Liver (tissue), 9 donors: ENCODE data around the gene COBL. TPM values are rescaled to one million over a fixed set of nuclear protein-coding genes. Genes with fewer than 3 reads are reported as not detected.

Experiments
- DNase-seq: peaks from one replicate; pipeline ENCODE4 v3.0.0-alpha.2; 2017; ENCODE audit warnings: low spot score
- H3K27ac ChIP-seq, 2 donors: one replicate each; pipeline ENCODE4 v1.7.0; 2013; ENCODE audit warnings: inconsistent platforms in 2 of 2, low read length in 2 of 2, control low read depth in 1 of 2, low read depth in 1 of 2, mild to moderate bottlenecking in 1 of 2
- H3K27me3 ChIP-seq, 4 donors: one replicate each; pipeline versions ENCODE4 v1.6.1 to v1.7.0; 2013; ENCODE audit warnings: low read length in 3 of 4, inconsistent platforms in 1 of 4, mild to moderate bottlenecking in 1 of 4, moderate library complexity in 1 of 4; ENCODE audit not compliant: control insufficient read depth in 4 of 4, insufficient read depth in 4 of 4
- H3K36me3 ChIP-seq, 4 donors: one replicate each; pipeline versions ENCODE4 v1.6.1 to v1.7.0; 2013; ENCODE audit warnings: low read length in 3 of 4, mild to moderate bottlenecking in 3 of 4, low read depth in 1 of 4, moderate library complexity in 1 of 4; ENCODE audit not compliant: control insufficient read depth in 4 of 4, insufficient read depth in 3 of 4
- H3K4me1 ChIP-seq, 4 donors: one replicate each; pipeline versions ENCODE4 v1.6.1 to v1.7.0; 2013; ENCODE audit warnings: low read length in 3 of 4, mild to moderate bottlenecking in 3 of 4, moderate library complexity in 1 of 4; ENCODE audit not compliant: control insufficient read depth in 4 of 4, insufficient read depth in 4 of 4
- H3K4me3 ChIP-seq, 3 donors: one replicate each; pipeline versions ENCODE4 v1.6.1 to v1.7.0; 2013; ENCODE audit warnings: low read length in 3 of 3, control low read depth in 1 of 3, low read depth in 1 of 3, mild to moderate bottlenecking in 1 of 3
- H3K9ac ChIP-seq, 2 donors: one replicate each; pipeline ENCODE4 v1.7.0; 2013; ENCODE audit warnings: low read length in 2 of 2, mild to moderate bottlenecking in 2 of 2, moderate library complexity in 2 of 2, control low read depth in 1 of 2, low read depth in 1 of 2
- H3K9me3 ChIP-seq, 4 donors: one replicate each; pipeline versions ENCODE4 v1.6.1 to v1.7.0; 2013; ENCODE audit warnings: low read length in 3 of 4; ENCODE audit not compliant: control insufficient read depth in 4 of 4
- ATF3 ChIP-seq: IDR thresholded peaks from 2 replicates; pipeline ENCODE4 v1.6.1; 2016; ENCODE audit warnings: antibody characterized with exemption
- CTCF ChIP-seq: fragments of 150-350 bp; IDR thresholded peaks from 2 replicates; pipeline ENCODE4 v1.5.1; 2017; ENCODE audit warnings: improper control_type of control experiment, low read depth, low read length; ENCODE audit not compliant: missing input control
- EGR1 ChIP-seq, 2 donors: IDR thresholded peaks; 2 replicates each; pipeline ENCODE4 v1.6.1; 2016 to 2018; ENCODE audit warnings: antibody characterized with exemption in 2 of 2, low read depth in 2 of 2
- FOXA1 ChIP-seq: IDR thresholded peaks from 2 replicates; pipeline ENCODE4 v1.6.1; 2016; ENCODE audit warnings: antibody characterized with exemption
- FOXA2 ChIP-seq: IDR thresholded peaks from 2 replicates; pipeline ENCODE4 v1.6.1; 2016; ENCODE audit warnings: antibody characterized with exemption
- GABPA ChIP-seq, 2 donors: IDR thresholded peaks in 1 of 2; conservative IDR thresholded peaks in 1 of 2; 2 replicates each; pipeline ENCODE4 v1.6.1; 2016; ENCODE audit warnings: antibody characterized with exemption in 2 of 2, mild to moderate bottlenecking in 1 of 2, moderate library complexity in 1 of 2
- HNF4A ChIP-seq, 2 donors: conservative IDR thresholded peaks; 2 replicates each; pipeline ENCODE4 v1.6.1; 2016; ENCODE audit warnings: antibody characterized with exemption in 2 of 2, mild to moderate bottlenecking in 2 of 2
- HNF4G ChIP-seq: IDR thresholded peaks from 2 replicates; pipeline ENCODE4 v1.6.1; 2016; ENCODE audit warnings: antibody characterized with exemption
- JUND ChIP-seq, 2 donors: IDR thresholded peaks; 2 replicates each; pipeline ENCODE4 v1.6.1; 2016; ENCODE audit warnings: antibody characterized with exemption in 2 of 2
- NR2F2 ChIP-seq: IDR thresholded peaks from 2 replicates; pipeline ENCODE4 v1.6.1; 2016; ENCODE audit warnings: antibody characterized with exemption
- RAD21 ChIP-seq, 2 donors: IDR thresholded peaks; 2 replicates each; pipeline ENCODE4 v1.6.1; 2016; ENCODE audit warnings: antibody characterized with exemption in 2 of 2, mild to moderate bottlenecking in 2 of 2
- REST ChIP-seq: IDR thresholded peaks from 2 replicates; pipeline ENCODE4 v1.6.1; 2016; ENCODE audit warnings: antibody characterized with exemption, mild to moderate bottlenecking
- RXRA ChIP-seq, 2 donors: IDR thresholded peaks; 2 replicates each; pipeline ENCODE4 v1.6.1; 2017 to 2018; ENCODE audit warnings: antibody characterized with exemption in 2 of 2, mild to moderate bottlenecking in 1 of 2
- SP1 ChIP-seq: IDR thresholded peaks from 2 replicates; pipeline ENCODE4 v1.6.1; 2018; ENCODE audit warnings: antibody characterized with exemption, mild to moderate bottlenecking
- YY1 ChIP-seq: IDR thresholded peaks from 2 replicates; pipeline ENCODE4 v1.6.1; 2016; ENCODE audit warnings: antibody characterized with exemption, mild to moderate bottlenecking
- ZBTB33 ChIP-seq: IDR thresholded peaks from 2 replicates; pipeline ENCODE4 v1.6.1; 2016; ENCODE audit warnings: antibody characterized with exemption
- WGBS: extraction: QIAGEN DNeasy Blood & Tissue Kit; methylation state at CpG from one replicate; pipeline ENCODE4 v1.1.7; 2013; 5-methylcytosine and 5-hydroxymethylcytosine counted together
- polyA plus RNA-seq, 2 donors: library from polyadenylated mRNA; stranded (reverse) in 1 of 2; unstranded in 1 of 2; fragments of 200-250 nt in 1 of 2; fragments of >200 nt in 1 of 2; fragmentation: Nextera tagmentation in 1 of 2; extraction: Ambion mirVana in 1 of 2; gene quantifications; one replicate each; pipeline versions ENCODE4 v1.2.1 to v1.2.3, GENCODE V29; 2013 to 2015
- total RNA-seq, 2 donors: library from RNA; depleted of rRNA; stranded (reverse); fragments of >200 nt; gene quantifications; one replicate each; pipeline ENCODE4 v1.2.3, GENCODE V29; 2014
- TF ChIP-seq, protein P1 (sequence below): IDR thresholded peaks from 2 replicates; pipeline ENCODE4 v1.6.1; 2016; ENCODE audit warnings: antibody characterized with exemption
- donor health status: healthy.
- donor health status: healthy.
- donor health status: healthy.
- donor health status: healthy.
- donor health status: healthy.

Gene COBL
- total and polyA plus RNA-seq, 4 donors, result 5.8 to 18.7 (median 10.7) TPM

DNA sequence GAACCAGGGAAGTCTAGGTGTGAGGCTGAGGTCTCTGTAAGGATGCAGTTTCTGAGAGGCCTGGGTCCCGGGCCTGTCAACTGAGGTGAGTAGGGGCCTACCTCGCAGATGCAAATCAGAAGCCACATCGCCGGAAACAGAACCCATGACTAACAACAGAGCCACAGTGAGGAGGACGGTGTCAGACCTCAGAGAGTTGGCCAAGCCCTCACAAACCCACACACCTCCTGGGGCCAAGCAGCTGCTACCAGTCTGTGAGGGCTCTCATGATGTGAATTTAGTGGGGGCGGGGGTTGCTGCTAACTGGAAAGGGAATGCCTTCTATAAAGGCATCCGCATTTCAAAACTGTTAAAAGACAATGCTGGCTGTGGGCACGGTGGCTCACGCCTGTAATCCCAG, 103.0 kb downstream of the COBL start:
- H3K36me3 ChIP-seq, result peaks cover 0 to 4% (median under 1%) of the 10 kb centered on the region in 4 donors
- DNase-seq, result no peak
- 93% methylated on average over 9 of the region's 9 CpGs for WGBS

GRCh38 chr7:51210766-51211165, 105.8 kb downstream of the COBL start:
- no peak overlapping the region for H3K27ac ChIP-seq
- H3K27me3 ChIP-seq, result no peaks in the 10 kb centered on the region
- H3K9ac ChIP-seq, result no peak overlapping the region
- WGBS, result 96% methylated on average over 3 of the region's 3 CpGs
- H3K9me3 ChIP-seq, result no peaks in the 10 kb centered on the region
- H3K4me3 ChIP-seq, result no peak overlapping the region
- peaks cover 0 to 3% (median 0%) of the 10 kb centered on the region in 4 donors for H3K36me3 ChIP-seq
- no peaks in the 10 kb centered on the region for H3K4me1 ChIP-seq
- DNase-seq, result no peak
- no peak for TF ChIP-seq RXRA (IDR thresholded peaks at IDR 0.05)
- TF ChIP-seq FOXA1, result no peak
- no peak for TF ChIP-seq ZBTB33
- no peak for TF ChIP-seq REST
- TF ChIP-seq HNF4A (conservative IDR thresholded peaks at IDR 0.05), result no peak
- TF ChIP-seq FOXA2, result no peak
- no peak for TF ChIP-seq EGR1 (IDR thresholded peaks at IDR 0.05; ENCODE audit: low read depth in 2 of 2)
- TF ChIP-seq HNF4G, result no peak
- TF ChIP-seq SP1, result no peak
- TF ChIP-seq JUND (IDR thresholded peaks at IDR 0.05), result no peak
- no peak for TF ChIP-seq RAD21 (IDR thresholded peaks at IDR 0.05)
- no peak for TF ChIP-seq YY1
- TF ChIP-seq, protein P1, sequence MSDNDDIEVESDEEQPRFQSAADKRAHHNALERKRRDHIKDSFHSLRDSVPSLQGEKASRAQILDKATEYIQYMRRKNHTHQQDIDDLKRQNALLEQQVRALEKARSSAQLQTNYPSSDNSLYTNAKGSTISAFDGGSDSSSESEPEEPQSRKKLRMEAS, result no peak
- TF ChIP-seq GABPA (IDR thresholded peaks at IDR 0.05 in 1 of 2, conservative IDR thresholded peaks at IDR 0.05 in 1 of 2), result no peak
- no peak for TF ChIP-seq ATF3
- no peak for TF ChIP-seq CTCF

More for the DNA sequence above, 103.0 kb downstream of the COBL start:
- no peak overlapping the region for H3K4me3 ChIP-seq
- no peaks in the 10 kb centered on the region for H3K27me3 ChIP-seq
- H3K4me1 ChIP-seq, result no peaks in the 10 kb centered on the region
- H3K27ac ChIP-seq, result no peak overlapping the region
- TF ChIP-seq NR2F2, result no peak
- no peak for TF ChIP-seq HNF4G
- TF ChIP-seq ATF3, result no peak
- TF ChIP-seq RAD21 (IDR thresholded peaks at IDR 0.05), result no peak
- TF ChIP-seq JUND (IDR thresholded peaks at IDR 0.05), result no peak
- TF ChIP-seq CTCF, result no peak
- no peak for TF ChIP-seq GABPA (IDR thresholded peaks at IDR 0.05 in 1 of 2, conservative IDR thresholded peaks at IDR 0.05 in 1 of 2)
- no peak for TF ChIP-seq FOXA1
- TF ChIP-seq, protein P1, result no peak
- TF ChIP-seq HNF4A (conservative IDR thresholded peaks at IDR 0.05), result no peak
- no peak overlapping the region for H3K9ac ChIP-seq
- H3K9me3 ChIP-seq, result no peaks in the 10 kb centered on the region
